GM18867 (cell line): ENCODE measurements around the gene COLGALT1.
A peak's percentile ranks its signal among the peaks of the same experiment; 100 is the strongest.
"Not testable (repeated sequence)": the region's sequence is repeated elsewhere in the genome, so short reads cannot be mapped to it uniquely, and the experiment has no call there.

Experiments
- ATAC-seq: cut with Tn5 transposase; IDR thresholded peaks from one replicate; pipeline ENCODE4 v1.9.1; 2021; ENCODE audit warnings: mild to moderate bottlenecking, moderate library complexity; ENCODE audit not compliant: unreplicated experiment

COLGALT1 gene

DNA sequence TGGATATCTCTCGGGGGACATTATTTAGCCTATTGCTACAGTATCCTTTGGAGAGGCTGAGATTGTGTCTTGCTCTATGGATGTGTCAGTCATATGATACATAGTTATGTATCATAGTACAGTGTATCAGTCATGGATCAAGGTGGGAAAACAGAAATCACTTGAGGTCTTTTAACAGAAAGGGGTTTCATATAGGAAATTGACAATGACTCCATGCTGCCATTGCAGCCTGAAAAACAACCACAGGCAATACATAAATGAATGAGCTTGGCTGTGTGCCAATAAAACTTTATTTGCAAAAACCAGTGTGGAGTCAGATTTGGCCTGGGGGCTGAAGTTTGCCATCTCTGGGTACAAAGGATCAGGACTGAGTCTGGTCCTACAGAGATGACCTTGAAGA lies 35.4 kb downstream of the COLGALT1 start:
- ATAC-seq, result no peak

DNA sequence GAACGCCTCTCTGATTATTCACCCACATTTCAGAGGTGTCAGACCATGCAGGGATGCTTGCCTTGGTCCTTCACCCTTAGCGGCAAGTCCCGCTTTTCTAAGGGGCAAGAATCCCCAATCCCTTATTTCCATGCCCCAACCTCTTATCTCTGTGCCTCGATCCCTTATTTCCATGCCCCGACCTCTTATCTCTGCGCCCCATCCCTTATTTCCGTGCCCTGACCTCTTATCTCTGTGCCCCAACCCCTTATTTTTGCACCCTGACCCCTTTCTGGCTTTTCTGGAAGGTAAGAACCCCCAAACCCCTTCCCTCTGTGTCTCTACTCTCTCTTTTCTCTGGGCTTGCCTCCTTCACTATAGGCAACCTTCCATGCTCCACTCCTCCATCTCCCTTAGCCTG lies 38.8 kb downstream of the COLGALT1 start:
- not testable (repeated sequence) for ATAC-seq

DNA sequence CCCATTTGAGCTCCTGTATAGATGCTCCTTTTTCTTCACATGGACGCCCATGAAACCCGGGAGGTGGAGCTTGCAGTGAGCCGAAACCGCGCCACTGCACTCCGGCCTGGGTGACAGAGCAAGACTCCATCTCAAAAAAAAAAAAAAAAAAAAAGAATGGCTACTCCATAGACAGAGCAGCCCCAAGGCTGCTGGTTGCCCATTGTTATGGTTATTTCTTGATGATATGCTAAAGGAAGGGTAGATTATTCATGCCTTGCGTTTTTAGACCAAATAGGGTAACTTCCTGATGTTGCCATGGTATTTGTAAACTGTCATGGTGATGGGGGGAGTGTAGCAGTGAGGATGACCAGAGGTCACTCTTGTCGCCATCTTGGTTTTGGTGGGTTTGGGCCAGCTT lies 42.6 kb downstream of the COLGALT1 start:
- ATAC-seq, result not testable (repeated sequence)

DNA sequence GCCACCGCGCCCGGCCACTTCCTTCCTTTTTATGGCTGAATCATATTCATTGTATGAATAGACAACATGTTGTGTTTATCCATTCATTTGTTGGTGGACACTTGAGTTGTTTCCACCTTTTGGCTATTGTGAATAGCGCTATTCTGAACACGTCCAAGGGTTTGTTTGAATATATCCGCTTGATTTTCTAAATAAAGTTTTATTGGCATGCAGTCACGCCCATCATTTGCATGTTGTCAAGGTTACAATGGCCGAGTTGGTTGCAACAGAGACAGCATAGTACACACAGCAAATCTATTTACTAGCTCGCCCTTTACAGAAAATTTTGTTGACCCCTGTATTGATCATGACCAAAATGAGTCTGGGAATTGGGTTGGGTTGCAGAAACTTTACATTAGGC lies 43.5 kb downstream of the COLGALT1 start:
- no peak for ATAC-seq

DNA sequence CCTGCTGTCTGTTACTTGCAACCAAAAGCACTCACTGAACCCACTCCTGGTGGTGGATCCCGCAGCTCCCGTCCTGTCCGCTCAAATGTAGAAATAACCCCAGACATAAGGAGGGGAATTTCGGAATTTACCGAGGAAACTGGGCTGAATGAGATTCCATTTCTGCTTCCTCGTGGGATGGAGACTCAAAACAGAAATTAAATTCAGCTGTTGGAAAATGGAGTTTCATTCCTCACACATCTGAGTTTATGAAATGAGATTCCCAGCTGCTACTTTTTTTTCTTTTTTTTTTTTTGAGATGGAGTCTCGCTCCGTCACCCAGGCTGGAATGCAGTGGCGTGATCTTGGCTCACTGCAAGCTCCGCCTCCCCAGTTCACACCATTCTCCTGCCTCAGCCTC lies 44.3 kb downstream of the COLGALT1 start:
- ATAC-seq, result no peak

DNA sequence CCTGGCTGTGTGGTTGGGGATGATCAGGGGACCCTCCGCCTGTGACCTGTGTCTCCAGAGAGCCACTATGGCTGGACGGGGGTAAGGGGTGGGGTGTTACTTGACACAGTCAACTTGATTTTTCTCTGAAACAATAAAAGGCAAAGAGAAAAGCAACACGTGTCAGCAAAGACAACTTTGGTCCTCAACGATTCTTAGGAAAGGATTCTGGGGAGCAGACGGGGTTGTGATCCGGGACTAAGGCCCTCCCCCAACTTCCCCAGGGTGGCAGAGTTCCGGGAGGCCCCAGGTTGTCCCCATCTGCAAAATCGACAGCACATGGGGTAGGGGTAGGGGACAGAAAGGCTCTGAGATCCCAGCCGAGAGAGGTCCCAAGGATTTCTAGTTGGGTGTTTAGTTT lies 46.2 kb downstream of the COLGALT1 start:
- no peak for ATAC-seq

DNA sequence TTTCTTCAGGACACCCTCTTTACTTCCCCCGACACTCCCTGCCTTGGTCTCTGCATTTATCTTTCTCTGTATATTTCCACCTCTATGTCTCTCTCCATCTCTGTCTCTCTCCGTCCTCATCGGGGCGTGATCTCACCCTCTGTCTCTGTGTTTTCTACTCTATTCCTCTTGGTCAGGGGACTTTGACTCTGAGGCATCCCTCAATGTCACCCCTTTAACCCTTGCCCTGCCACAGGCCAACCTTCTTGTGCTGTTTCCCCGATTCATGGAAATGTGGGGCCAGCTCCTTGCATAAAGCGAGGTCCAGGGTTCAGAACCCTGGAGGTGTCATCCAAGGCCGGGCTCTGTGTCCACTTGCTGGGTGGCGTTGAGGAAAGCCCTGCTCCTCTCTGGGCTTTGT lies 46.8 kb downstream of the COLGALT1 start:
- no peak for ATAC-seq

DNA sequence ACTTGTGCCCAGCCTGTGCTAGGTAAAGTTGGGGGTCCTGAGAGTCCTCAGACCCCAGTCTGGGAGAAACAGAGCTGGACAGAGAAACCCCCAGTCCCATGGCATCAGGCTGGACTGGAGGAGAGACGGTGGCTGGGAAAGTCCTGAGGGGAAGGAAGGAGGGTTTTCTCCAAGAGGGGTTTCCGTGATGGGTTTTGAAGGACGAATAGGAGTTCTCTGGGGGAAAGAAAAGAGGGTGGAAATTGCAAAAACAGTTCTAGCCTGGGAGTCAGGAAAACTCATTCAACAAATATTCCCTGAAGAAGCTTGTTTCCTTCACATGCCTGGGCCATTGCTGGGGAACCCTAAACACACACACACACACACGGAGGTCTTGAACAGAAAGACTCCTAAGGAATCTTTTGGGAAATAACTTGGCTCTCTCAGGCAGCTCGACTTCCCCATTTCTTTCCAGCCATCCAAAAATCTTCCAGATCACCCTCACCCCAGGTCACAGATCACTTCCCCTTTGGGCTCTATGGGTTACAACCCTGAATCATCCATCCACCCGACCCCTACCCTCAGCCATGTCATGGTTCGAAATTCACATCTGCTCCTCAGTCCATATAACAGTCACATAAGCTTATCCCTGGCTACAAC lies 47.5 kb downstream of the COLGALT1 start:
- no peak for ATAC-seq

DNA sequence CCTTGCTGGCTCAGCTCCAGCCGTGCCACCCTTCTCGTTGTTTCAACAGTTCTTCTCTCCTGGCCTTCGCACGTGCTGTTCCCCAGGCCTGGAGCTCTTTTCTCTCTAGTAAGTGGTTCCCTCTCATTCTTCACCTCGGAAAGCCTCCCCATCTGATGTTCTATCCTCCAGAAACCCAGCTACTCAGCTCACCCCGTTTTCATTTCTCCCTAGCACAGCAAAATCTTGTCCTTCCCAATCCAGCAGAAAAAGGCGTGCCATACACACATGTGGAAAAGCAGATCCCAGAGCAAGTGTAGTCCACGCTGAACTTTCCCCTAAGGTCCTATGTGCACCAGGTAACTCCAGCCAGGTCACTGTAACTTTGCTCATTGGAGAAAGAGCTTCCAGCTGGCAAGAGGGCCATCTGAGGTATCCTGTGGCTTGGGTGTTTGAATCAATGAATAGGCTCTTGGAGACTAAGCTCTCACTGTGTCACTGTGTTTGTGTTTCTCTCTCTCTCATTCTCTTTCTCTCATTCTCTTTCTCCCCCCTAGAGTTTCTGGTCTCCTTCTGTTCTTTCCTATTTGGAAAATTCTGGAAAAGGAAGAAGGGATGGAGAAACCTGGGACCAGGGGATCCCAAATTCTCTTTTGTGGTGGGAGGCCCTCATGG lies 49.0 kb downstream of the COLGALT1 start:
- ATAC-seq, result no peak

DNA sequence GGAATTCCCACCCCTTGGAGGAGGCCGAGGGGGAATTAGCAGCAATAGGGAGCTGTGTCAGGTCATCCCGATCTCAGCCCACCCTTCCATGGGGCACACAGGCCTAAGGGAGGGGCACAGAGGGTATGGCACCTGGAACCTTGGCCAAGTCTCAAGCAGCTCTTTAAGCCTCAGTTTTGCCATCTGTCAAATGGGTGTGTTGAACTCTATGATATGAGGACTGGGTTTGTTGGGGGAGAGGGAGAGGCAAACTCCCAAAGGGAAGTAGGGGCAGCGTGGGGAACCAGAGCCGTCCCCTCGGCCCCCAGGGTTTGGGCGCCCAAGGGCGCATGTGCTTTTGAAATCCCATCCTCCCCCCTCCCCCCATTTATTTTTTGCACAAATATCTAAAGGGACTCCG lies 49.7 kb downstream of the COLGALT1 start:
- no peak for ATAC-seq

DNA sequence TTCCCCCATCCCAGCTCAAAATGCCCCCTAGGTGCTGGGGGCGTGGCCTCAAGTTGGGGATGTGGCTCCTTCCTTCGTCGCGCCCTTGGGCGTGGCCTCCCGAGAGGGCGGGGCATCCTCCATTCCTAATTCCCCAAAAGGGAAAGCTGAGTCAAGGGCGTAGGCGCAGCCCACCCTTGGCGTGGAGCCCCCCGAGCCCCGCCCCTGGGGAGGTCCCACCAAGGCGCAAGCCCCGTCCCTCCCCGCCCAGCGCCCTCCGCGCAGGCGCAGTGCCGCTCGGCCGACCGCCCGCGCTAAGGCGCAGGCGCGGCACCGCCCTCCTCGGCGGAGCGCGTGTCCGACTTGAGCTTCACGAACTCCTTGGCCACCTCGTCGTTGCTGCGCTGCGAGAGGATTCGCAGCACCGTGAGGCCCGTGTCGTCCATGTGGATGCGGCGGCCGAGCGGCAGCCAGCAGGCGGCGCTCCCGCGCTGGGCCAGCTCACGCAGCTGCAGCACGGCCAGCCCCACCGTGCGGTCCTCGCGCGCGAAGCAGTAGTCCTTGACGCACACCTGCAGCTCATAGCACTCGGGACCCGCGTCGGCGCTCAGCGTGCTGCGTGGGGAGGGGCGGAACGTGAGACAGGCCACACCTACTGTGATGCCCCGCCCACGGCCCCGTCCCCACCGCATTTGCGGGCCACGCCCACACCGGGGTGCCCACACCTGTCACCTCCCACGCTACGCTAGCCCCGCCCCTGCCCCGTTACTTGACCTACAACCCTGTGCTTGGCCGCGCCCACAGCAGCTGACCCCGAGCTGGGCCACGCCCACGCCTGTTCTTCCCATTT lies 50.5 kb downstream of the COLGALT1 start:
- peak; percentile 77 for ATAC-seq

DNA sequence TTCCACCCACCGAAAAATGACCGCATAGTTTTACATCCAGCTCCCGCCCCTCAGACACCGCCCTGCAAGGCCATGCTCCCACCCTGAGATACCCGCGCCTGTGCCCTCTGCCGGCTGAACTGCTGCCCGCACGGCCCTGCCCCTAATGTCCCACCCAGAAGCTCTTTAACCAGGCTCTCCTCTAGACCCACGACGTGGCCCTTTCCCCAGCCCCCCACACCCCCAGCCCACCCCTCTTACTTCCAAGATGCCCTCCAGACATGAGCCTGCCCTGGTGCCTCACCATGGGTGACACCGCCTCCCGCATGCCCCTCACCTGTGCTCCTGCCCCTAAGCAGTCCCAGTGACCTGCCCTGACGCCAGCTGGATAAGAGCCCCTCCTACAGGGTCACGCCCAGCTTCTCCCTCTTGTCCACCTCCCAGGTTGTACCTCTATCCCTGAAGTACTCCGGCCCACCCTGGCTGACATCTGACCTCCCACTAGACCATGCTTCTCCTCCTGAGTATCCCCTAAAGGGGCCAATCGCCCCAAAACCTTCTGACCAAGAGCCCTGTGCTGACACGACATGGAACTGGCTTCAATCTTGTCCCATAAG lies 51.2 kb downstream of the COLGALT1 start:
- no peak for ATAC-seq

DNA sequence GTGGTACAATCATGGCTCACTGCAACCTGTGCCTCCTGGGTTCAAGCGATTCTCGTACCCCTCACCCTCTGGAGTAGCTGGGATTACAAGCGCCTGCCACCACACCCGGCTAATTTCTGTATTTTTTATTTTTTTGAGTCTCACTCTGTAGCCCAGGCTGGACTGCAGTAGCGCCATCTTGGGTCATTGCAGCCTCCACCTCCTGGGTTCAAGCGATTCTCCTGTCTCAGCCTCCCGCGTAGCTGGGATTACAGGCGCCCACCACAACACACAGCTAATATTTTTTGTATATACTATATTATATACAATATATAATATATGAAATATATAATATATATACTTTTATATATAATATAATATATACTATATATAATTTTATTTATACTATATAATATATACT lies 52.5 kb downstream of the COLGALT1 start:
- no peak for ATAC-seq

DNA sequence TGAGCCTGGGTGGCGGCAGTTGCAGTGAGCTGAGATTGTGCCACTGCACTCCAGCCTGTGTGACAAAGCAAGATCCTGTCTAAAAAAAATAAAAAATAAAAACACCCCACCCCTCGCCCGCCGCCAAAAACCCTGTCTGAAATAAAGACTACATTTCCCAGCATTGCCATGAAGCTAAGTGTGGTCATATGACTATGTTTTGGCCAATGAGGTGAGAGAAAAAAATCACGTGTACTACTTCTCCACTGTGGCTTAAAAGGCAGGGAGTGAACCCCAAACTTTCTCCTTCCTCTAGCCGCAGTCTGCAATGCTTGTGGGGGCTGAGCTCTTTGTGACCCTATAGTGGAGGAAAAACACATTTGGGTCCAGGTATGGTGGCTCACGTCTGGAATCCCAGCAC lies 54.9 kb downstream of the COLGALT1 start:
- ATAC-seq, result no peak

DNA sequence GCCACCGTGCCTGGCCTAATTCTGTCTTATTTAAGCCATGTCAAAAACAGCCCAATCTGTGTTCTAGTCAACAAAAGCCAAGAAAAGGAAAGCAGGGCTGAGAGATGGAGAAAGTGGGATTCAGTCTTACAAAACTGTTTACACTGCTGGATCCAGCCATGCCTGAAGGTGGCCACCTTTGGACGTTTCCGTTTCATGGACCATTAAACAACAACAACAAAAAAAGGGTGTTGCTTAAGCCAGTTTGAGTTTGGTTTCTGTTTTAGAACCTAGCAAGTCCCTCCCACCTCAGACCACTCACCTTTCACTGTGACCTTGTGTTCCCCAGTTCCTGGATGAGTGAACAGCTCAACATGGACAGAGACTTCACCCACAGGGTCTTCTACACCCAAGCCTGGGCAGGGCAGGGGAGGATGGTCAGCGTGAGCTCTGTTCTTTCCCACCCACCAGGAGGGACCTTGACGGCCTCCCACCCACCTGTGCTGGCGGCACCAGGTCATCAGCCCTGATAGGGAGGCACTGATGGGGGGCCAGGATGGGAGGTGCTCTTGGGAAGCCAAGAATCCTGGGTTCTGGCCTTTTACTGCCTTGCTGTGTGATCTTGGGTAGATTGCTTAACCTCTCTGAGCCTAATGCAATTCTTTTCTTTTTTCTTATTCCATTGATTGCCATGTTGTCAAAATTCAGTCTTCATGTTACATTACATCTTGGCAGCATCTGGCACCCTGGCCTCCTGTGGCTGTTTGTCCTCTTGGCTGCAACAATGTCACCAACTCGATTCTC lies 56.2 kb downstream of the COLGALT1 start:
- no peak for ATAC-seq

DNA sequence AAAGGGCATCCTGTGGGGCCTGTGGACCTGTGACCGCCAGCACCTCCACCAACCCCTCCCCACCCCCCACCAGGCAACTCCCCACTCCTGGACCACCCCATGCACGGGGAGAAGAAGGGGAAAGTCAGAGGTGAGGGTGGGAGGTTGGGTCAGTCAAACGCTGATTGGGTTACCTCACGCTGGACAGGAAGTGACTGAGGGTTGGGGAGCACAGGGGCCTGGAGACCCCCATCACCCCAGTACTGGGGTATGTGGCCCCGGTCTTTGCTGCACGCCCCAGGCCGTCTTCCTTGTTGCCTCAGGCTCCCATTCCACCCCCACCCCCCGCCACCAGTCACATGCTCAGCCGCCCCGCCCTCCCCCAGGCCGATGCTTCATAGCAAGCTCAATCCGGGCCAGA lies 59.0 kb downstream of the COLGALT1 start:
- ATAC-seq, result no peak

DNA sequence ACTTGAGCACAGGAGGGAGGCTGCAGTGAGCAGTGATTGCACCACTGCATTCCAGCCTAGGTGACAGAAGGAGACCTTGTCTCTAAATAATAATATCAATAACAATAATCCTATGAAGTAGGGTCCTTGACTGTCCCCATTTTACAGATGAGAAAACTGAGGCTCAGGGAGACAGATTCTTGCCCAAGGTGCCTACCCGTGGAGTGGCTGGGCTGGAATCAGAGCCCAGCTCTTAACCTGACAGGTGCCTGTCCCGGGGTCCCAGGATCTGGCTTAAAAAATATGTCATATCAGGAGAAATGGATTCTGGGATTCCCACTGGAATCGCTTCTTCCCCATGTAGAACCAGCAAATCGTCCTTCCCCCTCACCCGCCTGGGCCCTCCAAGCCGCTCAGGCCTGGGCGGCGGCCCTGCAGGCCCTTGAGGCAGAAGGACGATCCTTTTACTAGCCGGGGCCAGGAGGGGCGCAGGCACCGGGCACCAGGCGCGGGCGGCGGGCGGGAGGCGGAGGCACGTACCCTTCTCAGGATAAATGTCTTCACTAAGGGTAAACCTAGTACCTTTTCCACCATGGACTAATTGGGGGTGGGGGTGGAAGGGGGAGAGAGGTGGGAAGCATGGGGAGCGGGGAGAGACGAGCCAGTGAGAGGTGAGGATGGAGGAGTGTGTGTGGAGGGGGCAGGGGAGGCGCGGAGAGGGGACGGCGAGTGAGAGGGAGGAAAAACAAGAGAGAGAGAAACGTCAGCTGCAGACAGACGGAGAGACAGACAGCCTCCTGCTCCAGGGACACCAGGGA lies 60.6 kb downstream of the COLGALT1 start:
- ATAC-seq, result no peak

DNA sequence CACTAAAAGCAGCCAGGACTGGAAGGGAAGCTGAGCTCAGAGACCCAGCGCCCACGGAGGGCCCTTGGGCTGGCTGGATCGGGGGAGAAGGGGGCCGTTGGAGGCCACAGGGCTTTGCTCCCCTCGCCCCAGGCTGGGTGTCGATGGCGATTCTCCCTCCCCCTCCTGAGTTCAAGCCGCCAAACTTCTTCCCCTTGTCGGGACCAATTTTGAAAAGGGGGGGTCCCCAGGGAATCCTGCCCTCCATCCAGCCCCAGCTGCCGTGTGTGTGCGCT lies 61.2 kb downstream of the COLGALT1 start:
- no peak for ATAC-seq

DNA sequence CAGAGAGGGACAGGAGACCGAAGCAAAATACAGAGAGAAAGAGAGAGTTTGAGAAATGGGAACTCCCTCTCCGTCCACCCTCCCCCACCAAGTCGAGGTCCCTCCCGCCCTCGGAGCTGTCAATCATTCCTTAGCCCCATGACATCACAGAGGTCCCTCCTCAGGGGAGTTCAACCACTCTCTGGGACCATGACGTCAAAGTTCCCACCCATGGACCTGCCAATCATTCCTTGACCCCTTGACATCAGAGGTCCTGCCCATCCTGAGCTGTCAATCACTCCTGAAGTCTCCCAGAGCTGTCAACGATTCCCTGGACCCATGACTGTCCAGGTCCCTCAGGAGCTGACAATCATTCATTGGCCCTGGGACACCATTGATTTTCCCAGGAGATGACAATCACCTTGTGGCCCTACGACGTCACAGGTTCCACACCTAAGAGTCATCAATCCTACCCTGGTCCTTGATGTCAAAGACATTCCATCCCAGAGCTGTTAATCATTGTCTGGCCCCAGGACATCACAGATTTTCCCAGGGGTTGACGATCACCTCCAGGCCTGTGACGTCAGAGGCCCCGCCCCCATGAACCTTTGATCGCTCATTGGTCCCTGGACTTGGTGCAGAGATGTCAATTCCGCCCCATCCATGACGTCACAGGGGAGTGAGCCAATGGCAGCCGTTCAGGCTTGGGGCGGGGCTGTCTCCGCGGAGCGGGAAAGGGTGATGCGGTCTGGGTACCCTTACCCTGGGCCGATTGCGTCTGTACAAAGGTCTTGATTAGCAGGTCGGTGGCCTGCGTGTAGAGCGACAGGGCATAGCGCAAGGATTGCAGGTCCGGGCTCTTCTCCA lies 61.7 kb downstream of the COLGALT1 start:
- no peak for ATAC-seq

DNA sequence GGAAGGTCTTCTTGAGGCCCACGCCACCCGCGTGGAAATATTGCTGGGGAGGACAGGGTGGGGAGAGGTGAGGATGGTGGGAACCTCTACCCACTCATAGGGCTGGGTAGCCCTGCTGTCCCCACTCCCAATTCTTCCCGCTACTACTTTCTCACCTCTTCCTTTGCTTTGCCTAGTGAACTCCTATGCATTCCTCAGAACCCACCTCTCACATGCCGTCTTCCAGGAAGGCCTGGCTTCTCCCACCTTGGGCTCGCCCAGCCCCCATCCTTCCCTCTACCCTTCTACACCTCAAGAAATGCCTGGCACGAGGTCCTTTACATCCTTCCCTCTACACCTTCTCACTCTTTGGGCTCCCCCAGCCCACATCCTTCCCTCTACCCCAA lies 62.4 kb downstream of the COLGALT1 start:
- ATAC-seq, result no peak
